Measurements from ENCODE around the gene BMPR1B.

DNA sequence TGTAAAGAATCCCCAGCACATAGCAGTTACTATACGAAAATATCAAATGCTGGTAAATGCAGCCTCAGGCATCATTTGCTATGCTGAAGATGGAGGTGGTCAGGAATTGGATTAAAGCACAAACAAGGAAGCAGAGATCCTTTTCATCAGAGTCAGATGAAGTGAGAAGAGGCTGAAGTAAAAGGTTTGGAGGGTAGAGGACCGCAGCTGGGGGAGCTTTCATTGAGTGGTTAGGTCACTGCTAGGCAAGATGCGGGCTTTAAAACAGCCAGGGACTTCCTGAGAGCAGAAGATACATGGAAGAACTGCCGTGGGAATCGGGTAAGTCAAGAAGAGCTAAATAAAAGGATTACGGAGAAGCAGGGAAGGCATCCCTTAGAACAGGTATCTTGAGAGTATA is 439.6 kb downstream of the BMPR1B start:
- TF ChIP-seq, protein P1, sequence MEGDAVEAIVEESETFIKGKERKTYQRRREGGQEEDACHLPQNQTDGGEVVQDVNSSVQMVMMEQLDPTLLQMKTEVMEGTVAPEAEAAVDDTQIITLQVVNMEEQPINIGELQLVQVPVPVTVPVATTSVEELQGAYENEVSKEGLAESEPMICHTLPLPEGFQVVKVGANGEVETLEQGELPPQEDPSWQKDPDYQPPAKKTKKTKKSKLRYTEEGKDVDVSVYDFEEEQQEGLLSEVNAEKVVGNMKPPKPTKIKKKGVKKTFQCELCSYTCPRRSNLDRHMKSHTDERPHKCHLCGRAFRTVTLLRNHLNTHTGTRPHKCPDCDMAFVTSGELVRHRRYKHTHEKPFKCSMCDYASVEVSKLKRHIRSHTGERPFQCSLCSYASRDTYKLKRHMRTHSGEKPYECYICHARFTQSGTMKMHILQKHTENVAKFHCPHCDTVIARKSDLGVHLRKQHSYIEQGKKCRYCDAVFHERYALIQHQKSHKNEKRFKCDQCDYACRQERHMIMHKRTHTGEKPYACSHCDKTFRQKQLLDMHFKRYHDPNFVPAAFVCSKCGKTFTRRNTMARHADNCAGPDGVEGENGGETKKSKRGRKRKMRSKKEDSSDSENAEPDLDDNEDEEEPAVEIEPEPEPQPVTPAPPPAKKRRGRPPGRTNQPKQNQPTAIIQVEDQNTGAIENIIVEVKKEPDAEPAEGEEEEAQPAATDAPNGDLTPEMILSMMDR (IDR thresholded peaks at IDR 0.05; ENCODE audit: poor library complexity), result no peak
- TF ChIP-seq EZH2phosphoT487 (IDR thresholded peaks at IDR 0.05; ENCODE audit: low read depth, severe bottlenecking, unreplicated experiment), result no peak

All from hepatocyte (in vitro differentiated cells).